Activated CD8-positive, alpha-beta memory T cell treated with anti-CD3 and anti-CD28 coated beads, Interleukin-2, amount 50 U/mL, for 1 hour (primary cell): ENCODE data around the gene MEIS2.

Experiments
- DNase-seq: peaks from one replicate; pipeline ENCODE4 v3.0.0-alpha.2; 2020; ENCODE audit errors: extremely low read depth

Gene MEIS2

GRCh38 chr15:37112971-37113670 is 12.8 kb upstream of the MEIS2 start:
- DNase-seq: no peak

GRCh38 chr15:37112171-37112570 is 11.8 kb upstream of the MEIS2 start:
- DNase-seq: no peak

- DNase-seq: no peak
Measured at GRCh38 chr15:37111427-37111717, 11.0 kb upstream of the MEIS2 start.

- no peak for DNase-seq
Measured at GRCh38 chr15:37109872-37110572, 9.7 kb upstream of the MEIS2 start.

GRCh38 chr15:37109168-37109871 is 9.0 kb upstream of the MEIS2 start:
- no peak for DNase-seq

- no peak for DNase-seq
Measured at GRCh38 chr15:37108381-37109167, 8.2 kb upstream of the MEIS2 start.

- no peak for DNase-seq
Measured at GRCh38 chr15:37107744-37108380, 7.5 kb upstream of the MEIS2 start.

- DNase-seq: no peak
Measured at GRCh38 chr15:37107071-37107743, 6.9 kb upstream of the MEIS2 start.

- no peak for DNase-seq
Measured at GRCh38 chr15:37106490-37107001, 6.2 kb upstream of the MEIS2 start.

- DNase-seq: no peak
Measured at GRCh38 chr15:37105889-37106288, 5.5 kb upstream of the MEIS2 start.

GRCh38 chr15:37105029-37105428 is 4.7 kb upstream of the MEIS2 start:
- no peak for DNase-seq

GRCh38 chr15:37104424-37104981 is 4.2 kb upstream of the MEIS2 start:
- no peak for DNase-seq

GRCh38 chr15:37103475-37104423 is 3.4 kb upstream of the MEIS2 start:
- no peak for DNase-seq

GRCh38 chr15:37103163-37103435 is 2.8 kb upstream of the MEIS2 start:
- DNase-seq: no peak

- DNase-seq: no peak
Measured at GRCh38 chr15:37102305-37103162, 2.2 kb upstream of the MEIS2 start.

GRCh38 chr15:37101980-37102304 is 1.6 kb upstream of the MEIS2 start:
- DNase-seq: no peak

GRCh38 chr15:37100966-37101215 is 542 bp upstream of the MEIS2 start:
- no peak for DNase-seq

- no peak for DNase-seq
Measured at GRCh38 chr15:37099319-37100108, 835 bp downstream of the MEIS2 start.
